ENCODE results near the gene SMARCA4. TPM values are rescaled to one million over a fixed set of nuclear protein-coding genes. Genes with fewer than 3 reads are reported as not detected.
"Not testable (repeated sequence)": the region's sequence is repeated elsewhere in the genome, so short reads cannot be mapped to it uniquely, and the experiment has no call there.

SMARCA4 gene
- total RNA-seq, 1 experiment from 2014 or later, result 94.6 TPM

GRCh38 chr19:10928563-10929401 is 32.0 kb upstream of the SMARCA4 start, which contains the start of the genes TIMM29 and YIPF2:
TSS of gene TIMM29 (plus strand) at chr19:10928811. CDS start at chr19:10928823, 12 bp downstream.
TSS of gene YIPF2 (minus strand) at chr19:10928639. CDS start at chr19:10928410, 229 bp downstream.
- peak; percentile 98 for DNase-seq (ENCODE audit: low read depth)

GRCh38 chr19:10929402-10929794 is 31.4 kb upstream of the SMARCA4 start:
- no peak for DNase-seq (ENCODE audit: low read depth)

GRCh38 chr19:10935371-10936059 is 25.3 kb upstream of the SMARCA4 start:
- no peak for DNase-seq (ENCODE audit: low read depth)

- DNase-seq (ENCODE audit: low read depth), result peak; percentile 79
Measured at GRCh38 chr19:10936661-10937084, 24.2 kb upstream of the SMARCA4 start.

- not testable (repeated sequence) for DNase-seq (ENCODE audit: low read depth)
Measured at GRCh38 chr19:10941649-10942048, 19.2 kb upstream of the SMARCA4 start.

- not testable (repeated sequence) for DNase-seq (ENCODE audit: low read depth)
Measured at GRCh38 chr19:10943412-10943811, 17.4 kb upstream of the SMARCA4 start.

GRCh38 chr19:10945264-10945663 is 15.6 kb upstream of the SMARCA4 start:
- no peak for DNase-seq (ENCODE audit: low read depth)

GRCh38 chr19:10946958-10947657 is 13.7 kb upstream of the SMARCA4 start:
- peak; percentile 36 for DNase-seq (ENCODE audit: low read depth)

- no peak for DNase-seq (ENCODE audit: low read depth)
Measured at GRCh38 chr19:10952809-10953208, 8.0 kb upstream of the SMARCA4 start.

- DNase-seq (ENCODE audit: low read depth), result not testable (repeated sequence)
Measured at GRCh38 chr19:10959277-10959968, 1.4 kb upstream of the SMARCA4 start.

- peak; percentile 33 for DNase-seq (ENCODE audit: low read depth)
Measured at GRCh38 chr19:10961073-10961860, 437 bp downstream of the SMARCA4 start.

- DNase-seq (ENCODE audit: low read depth), result no peak
Measured at GRCh38 chr19:10962863-10963262, 2.0 kb downstream of the SMARCA4 start.

GRCh38 chr19:10963865-10964264 is 3.0 kb downstream of the SMARCA4 start:
- DNase-seq (ENCODE audit: low read depth), result no peak

GRCh38 chr19:10964903-10965302 is 4.1 kb downstream of the SMARCA4 start:
- DNase-seq (ENCODE audit: low read depth), result no peak

GRCh38 chr19:10965398-10965797 is 4.6 kb downstream of the SMARCA4 start:
- no peak for DNase-seq (ENCODE audit: low read depth)

- no peak for DNase-seq (ENCODE audit: low read depth)
Measured at GRCh38 chr19:10966809-10967208, 6.0 kb downstream of the SMARCA4 start.

- DNase-seq (ENCODE audit: low read depth), result no peak
Measured at GRCh38 chr19:10968527-10969135, 7.8 kb downstream of the SMARCA4 start.

GRCh38 chr19:10971107-10971726 is 10.4 kb downstream of the SMARCA4 start:
- DNase-seq (ENCODE audit: low read depth), result no peak

GRCh38 chr19:10975374-10976130 is 14.7 kb downstream of the SMARCA4 start:
- no peak for DNase-seq (ENCODE audit: low read depth)
